Heart left ventricle (tissue), 13 donors: ENCODE data around the gene PRDM11.
A peak's percentile ranks its signal among the peaks of the same experiment; 100 is the strongest.

Source experiments
- CTCF ChIP-seq, 12 donors: fragments of 200-600 bp; sonication (generic) in 4 of 12; IDR thresholded peaks; one replicate each; pipeline versions ENCODE4 v1.5.0 to v1.8.0; 2018 to 2022; ENCODE audit warnings: antibody characterized with exemption in 12 of 12, mild to moderate bottlenecking in 5 of 12
- POLR2A ChIP-seq, 2 donors: fragments of 450-650 bp; IDR thresholded peaks; one replicate each; pipeline ENCODE4 v1.6.1; 2017; ENCODE audit warnings: antibody characterized with exemption in 2 of 2, mild to moderate bottlenecking in 2 of 2, moderate library complexity in 2 of 2
- donor health status: ischemic (EF 13 %, LVEDD 7.1; RV severe dilation, severe dysfunction).
- donor health status: DM: no; HTN: yes; CAD: no.
- donor health status: DM: no; HTN: no; CAD: no.
- donor health status: ischemic (EF 25% LVEDD 6.9; RV normal size, moderate dysfunction).
- donor health status: ischemic (EF 25% LVEDD 5.7; RV mildly dilated, moderate dysfunction).
- donor health status: ischemic (EF 35%, LVEDD 5.7; RV mildly dilated, moderate dysfunction).
- donor health status: nonischemic (EF 11% LVEDD 7.7; RV severe dilation, severe dysfunction).
- donor health status: DM: yes; HTN: yes; CAD: no.
- donor health status: PGD.
- donor health status: ischemic (EF 29% LVEDD 5.4; RV normal size, mild dysfunction).
- donor health status: nonischemic (EF 23%, LVEDD 6.1; RV moderate dilation, normal function).

DNA sequence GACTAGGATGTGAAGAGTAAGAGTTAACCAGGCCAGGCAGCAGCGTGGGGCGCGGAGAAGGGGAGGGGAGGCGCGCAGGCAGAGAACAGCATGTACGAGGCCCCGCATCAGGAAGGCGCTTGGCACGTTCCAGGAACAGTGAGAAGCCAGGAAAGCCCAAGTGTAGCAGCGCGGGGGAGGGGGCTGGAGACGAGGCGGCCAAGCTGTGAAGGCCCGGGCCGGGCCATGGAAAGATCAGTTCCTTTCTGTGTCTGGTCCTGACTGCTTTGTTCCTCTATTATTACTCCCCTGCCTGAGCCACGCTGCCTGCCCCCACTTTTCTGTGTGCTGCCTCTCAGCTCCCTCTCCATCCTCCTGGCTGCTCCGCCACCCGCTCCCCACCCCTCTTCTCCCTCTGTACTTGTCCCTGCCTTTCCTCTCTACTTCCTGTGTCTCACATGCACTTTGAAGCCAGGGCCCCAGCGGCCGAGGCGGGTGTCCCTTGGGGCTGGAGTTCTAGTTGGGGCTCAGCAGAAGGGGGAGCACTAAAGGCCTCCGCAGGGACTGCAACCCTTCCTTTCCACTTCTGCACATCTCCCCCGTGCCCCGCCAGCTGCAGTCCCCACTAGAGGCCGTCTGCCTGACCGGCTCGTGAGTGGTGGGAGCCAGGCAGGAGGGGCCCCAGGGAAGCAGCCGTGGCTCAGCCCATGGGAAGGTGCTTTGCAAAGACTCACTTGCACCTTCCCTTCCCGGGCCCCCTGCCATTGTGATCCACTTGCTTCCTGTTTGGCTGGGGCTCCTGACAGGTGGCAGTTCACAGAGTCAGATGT, 63.7 kb downstream of the PRDM11 start:
- peak in 3 of 12 donors; percentile 8 to 27 (median 21) for TF ChIP-seq CTCF (IDR thresholded peaks at IDR 0.05)
- TF ChIP-seq POLR2A (IDR thresholded peaks at IDR 0.05), result peak in 1 of 2 donors; percentile 35
